Stomach (tissue), 9 donors: ENCODE measurements around the gene S1PR2. TPM values are rescaled to one million over a fixed set of nuclear protein-coding genes. Genes with fewer than 3 reads are reported as not detected.
A peak's percentile ranks its signal among the peaks of the same experiment; 100 is the strongest.

Source experiments
- DNase-seq, 2 donors: peaks; one replicate each; pipeline versions ENCODE4 v3.0.0 to v3.0.0-alpha.2; 2013 to 2019
- H3K27ac ChIP-seq, 5 donors: fragments of 200-600 bp in 4 of 5; sonication (generic) in 4 of 5; one replicate each; pipeline ENCODE4 v1.5.1; 2013 to 2019; ENCODE audit warnings: mild to moderate bottlenecking in 1 of 5, moderate library complexity in 1 of 5
- H3K27me3 ChIP-seq, 3 donors: fragments of 200-600 bp; sonication (generic); one replicate each; pipeline ENCODE4 v1.5.1; 2017 to 2019; ENCODE audit warnings: mixed run types in 1 of 3
- H3K36me3 ChIP-seq, 4 donors: fragments of 200-600 bp; sonication (generic); 1 replicate in 3 of 4; 2 replicates in 1 of 4; pipeline ENCODE4 v1.5.1; 2016 to 2019
- H3K4me1 ChIP-seq, 4 donors: fragments of 200-600 bp; sonication (generic); one replicate each; pipeline ENCODE4 v1.5.1; 2016 to 2019
- H3K4me3 ChIP-seq, 4 donors: fragments of 200-600 bp; sonication (generic) in 3 of 4; one replicate each; pipeline ENCODE4 v1.5.1; 2016 to 2019; ENCODE audit warnings: mild to moderate bottlenecking in 1 of 4
- H3K9me3 ChIP-seq, 4 donors: fragments of 200-600 bp; sonication (generic); one replicate each; pipeline ENCODE4 v1.5.1; 2016 to 2019
- EP300 ChIP-seq: sonication (generic); formaldehyde crosslinking; IDR thresholded peaks from one replicate; pipeline ENCODE4 v1.6.1; 2017; ENCODE audit warnings: antibody characterized with exemption
- POLR2A ChIP-seq, 4 donors: fragments of 450-650 bp; IDR thresholded peaks; one replicate each; pipeline ENCODE4 v1.6.1; 2016; ENCODE audit warnings: antibody characterized with exemption in 4 of 4, control low read depth in 2 of 4, mild to moderate bottlenecking in 1 of 4, moderate library complexity in 1 of 4
- POLR2AphosphoS5 ChIP-seq, 3 donors: sonication (generic); formaldehyde crosslinking; IDR thresholded peaks; one replicate each; pipeline ENCODE4 v1.6.1; 2016; ENCODE audit warnings: antibody characterized with exemption in 3 of 3
- whole genome bisulfite sequencing, 5 donors: extraction: QIAGEN DNeasy Blood & Tissue Kit in 3 of 5; methylation state at CpG; one replicate each; pipeline versions ENCODE4 v1.1.5 to v1.1.7; 2013 to 2018; 5-methylcytosine and 5-hydroxymethylcytosine counted together
- intact Hi-C: fragments of 100-400 bp; cut with DNase I; formaldehyde crosslinking; loops from one replicate; pipeline ENCODE4 v1.15.1; 2023; ENCODE audit warnings: low total_unique reads
- polyA plus RNA-seq, 3 donors: library from polyadenylated mRNA; stranded (reverse); fragments of 200-250 nt; gene quantifications; one replicate each; pipeline ENCODE4 v1.2.3, GENCODE V29; 2013
- total RNA-seq, 5 donors: library from RNA; depleted of rRNA; stranded (reverse); fragments of >200 nt; gene quantifications; one replicate each; pipeline versions ENCODE4 v1.1.0 to v1.2.3, GENCODE V29; 2014 to 2016
- TF ChIP-seq, protein P1 (sequence below), 7 experiments: fragments of 450-650 bp in 4 of 7; fragments of 200-600 bp in 3 of 7; sonication (generic) in 3 of 7; IDR thresholded peaks; one replicate each; pipeline ENCODE4 v1.5.1; 2016 to 2019; ENCODE audit warnings: antibody characterized with exemption in 7 of 7, control low read depth in 2 of 7, mild to moderate bottlenecking in 1 of 7
- donor health status: healthy with polysubstance abuse.
- donor health status: Bipolar disorder and iron deficiency.
- donor health status: healthy.

Gene S1PR2
- total and polyA plus RNA-seq, 8 donors = 0.29 to 11.7 (median 2.7) TPM; not detected in 1

DNA sequence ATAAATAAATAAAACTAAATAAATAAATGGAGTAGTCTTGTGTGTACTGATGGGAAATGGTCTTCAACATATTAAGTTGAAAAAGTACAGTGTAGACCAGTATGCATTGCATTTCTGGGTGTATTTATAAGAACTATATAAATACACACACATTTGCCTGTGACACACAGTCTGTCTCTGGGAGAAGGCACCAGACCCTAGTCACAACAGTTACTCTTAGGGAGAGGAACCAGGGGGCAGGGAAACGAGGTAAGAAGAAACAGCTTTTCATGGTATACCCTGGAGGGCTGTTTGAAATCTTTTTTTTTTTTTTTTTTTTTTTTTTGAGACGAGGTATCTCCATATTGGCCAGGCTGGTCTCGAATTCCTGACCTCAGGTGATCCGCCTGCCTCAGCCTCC is 2.8 kb upstream of the S1PR2 start:
- Histone ChIP-seq H3K27ac (no peak overlapping the region), H3K4me3 (no peak overlapping the region), H3K27me3 (peaks cover 0 to 7% (median 0%) of the 10 kb centered on the region in 3 donors), H3K4me1 (peaks cover 14 to 54% (median 37%) of the 10 kb centered on the region in 4 donors), H3K9me3 (no peaks in the 10 kb centered on the region), H3K36me3 (no peaks in the 10 kb centered on the region)
- intact Hi-C loops = no loop called here
- 78 to 87% (median 79%) methylated on average over 3 to 4 of the region's 4 CpGs for WGBS, 5 donors
- DNase-seq = no peak
- no peak for TF ChIP-seq POLR2AphosphoS5 (IDR thresholded peaks at IDR 0.05)
- TF ChIP-seq, protein P1, sequence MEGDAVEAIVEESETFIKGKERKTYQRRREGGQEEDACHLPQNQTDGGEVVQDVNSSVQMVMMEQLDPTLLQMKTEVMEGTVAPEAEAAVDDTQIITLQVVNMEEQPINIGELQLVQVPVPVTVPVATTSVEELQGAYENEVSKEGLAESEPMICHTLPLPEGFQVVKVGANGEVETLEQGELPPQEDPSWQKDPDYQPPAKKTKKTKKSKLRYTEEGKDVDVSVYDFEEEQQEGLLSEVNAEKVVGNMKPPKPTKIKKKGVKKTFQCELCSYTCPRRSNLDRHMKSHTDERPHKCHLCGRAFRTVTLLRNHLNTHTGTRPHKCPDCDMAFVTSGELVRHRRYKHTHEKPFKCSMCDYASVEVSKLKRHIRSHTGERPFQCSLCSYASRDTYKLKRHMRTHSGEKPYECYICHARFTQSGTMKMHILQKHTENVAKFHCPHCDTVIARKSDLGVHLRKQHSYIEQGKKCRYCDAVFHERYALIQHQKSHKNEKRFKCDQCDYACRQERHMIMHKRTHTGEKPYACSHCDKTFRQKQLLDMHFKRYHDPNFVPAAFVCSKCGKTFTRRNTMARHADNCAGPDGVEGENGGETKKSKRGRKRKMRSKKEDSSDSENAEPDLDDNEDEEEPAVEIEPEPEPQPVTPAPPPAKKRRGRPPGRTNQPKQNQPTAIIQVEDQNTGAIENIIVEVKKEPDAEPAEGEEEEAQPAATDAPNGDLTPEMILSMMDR (IDR thresholded peaks at IDR 0.05) = no peak
- no peak for TF ChIP-seq EP300
- no peak for TF ChIP-seq POLR2A (IDR thresholded peaks at IDR 0.05)

DNA sequence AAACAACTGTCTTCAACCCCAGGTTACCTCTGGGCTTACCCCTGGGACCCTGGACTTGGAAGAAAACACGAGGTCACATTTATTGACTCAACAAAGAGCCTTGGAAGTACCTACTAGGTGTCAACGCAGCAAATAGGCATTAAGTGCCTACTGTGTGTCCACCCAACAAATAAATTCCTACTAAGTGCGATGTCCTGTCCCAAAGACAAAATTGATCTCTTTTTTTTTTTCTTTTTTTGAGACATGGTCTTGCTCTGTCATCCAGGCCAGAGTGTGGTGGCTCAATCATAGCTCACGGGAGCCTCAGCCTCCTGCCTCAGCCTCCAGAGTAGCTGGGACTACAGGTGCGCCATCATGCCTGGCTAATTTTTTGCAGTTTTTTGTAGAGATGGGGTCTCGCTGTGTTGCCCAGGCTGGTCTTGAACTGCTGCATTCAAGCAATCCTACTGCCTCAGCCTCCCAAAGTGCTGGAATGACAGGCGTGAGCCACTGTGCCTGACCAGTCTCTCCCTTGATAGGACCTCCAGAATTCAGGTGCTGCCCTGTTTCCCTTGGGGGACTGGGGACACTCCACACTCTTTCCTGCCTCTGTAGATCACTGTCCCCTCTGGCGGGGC is 589 bp upstream of the S1PR2 start:
- H3K4me1 ChIP-seq = peaks cover 10 to 55% (median 41%) of the 10 kb centered on the region in 4 donors
- no peaks in the 10 kb centered on the region for H3K9me3 ChIP-seq
- H3K4me3 ChIP-seq = peak overlapping the region; percentile 77 to 99 (median 97)
- H3K27ac ChIP-seq = peak overlapping the region; percentile 78 to 94 (median 90)
- H3K36me3 ChIP-seq = no peaks in the 10 kb centered on the region
- 68 to 75% (median 73%) methylated on average over 8 of the region's 8 CpGs for WGBS, 5 donors
- intact Hi-C loops = no loop called here
- no peak for DNase-seq
- no peak for TF ChIP-seq POLR2A (IDR thresholded peaks at IDR 0.05)
- TF ChIP-seq, protein P1 (IDR thresholded peaks at IDR 0.05) = no peak
- no peak for TF ChIP-seq POLR2AphosphoS5 (IDR thresholded peaks at IDR 0.05)
- no peak for TF ChIP-seq EP300
- peaks cover 0 to 7% (median 0%) of the 10 kb centered on the region in 3 donors for H3K27me3 ChIP-seq

DNA sequence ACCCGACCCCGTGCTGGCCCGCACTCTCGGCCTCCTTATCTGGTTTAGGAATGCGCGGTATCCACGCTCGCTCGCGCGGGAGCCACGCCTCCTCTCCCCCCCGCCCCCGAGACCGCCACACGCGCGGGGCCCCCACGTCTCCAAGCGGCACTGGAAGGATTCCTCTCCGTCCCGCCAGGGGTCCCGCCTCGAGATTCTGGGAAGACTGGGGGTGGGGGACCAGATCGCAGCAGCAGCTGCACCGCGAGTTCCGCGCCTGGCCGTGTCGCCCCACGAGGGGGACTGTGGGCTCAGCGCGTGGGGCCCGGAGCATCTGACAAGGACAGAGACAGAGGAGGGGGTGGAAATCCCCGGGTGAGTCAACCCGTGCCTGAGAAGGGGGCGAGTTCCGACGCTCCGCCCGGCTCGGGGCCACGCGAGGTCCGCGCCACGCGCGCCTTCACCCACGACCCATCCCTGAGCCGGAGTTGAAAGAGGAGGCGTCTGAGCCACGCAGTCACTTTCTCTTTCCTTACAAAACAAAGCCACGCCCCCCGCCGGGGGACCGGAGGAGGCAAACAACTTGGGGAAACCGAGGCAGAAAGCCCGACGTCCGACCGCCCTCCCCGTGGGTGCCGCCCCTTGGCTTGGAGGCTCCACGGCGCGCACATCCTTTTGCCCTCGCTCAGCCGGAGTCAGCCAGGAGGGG is 814 bp downstream of the S1PR2 start:
- peaks cover 10 to 47% (median 43%) of the 10 kb centered on the region in 4 donors for H3K4me1 ChIP-seq
- intact Hi-C loops = no loop called here

DNA sequence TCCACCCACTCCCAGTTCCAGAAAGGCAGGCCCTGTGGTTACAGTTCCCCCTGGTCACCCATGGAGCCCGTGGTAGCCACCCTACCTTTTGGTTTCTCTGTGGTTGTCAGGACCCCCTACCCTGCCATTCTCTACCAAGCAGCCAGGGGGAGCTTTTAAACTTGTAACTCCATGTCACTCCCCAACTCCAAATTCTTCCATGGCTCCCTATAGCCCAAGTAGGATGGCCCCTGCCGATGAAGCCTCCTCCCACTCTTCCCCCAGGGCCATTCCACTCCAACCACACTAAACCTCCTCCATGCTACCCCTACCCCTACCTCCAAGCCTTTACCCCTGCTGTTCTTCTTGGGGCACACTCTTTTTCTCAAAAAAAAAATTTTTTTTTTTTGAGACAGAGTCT is 2.2 kb downstream of the S1PR2 start:
- peak in 1 of 2 donors; percentile 67 for DNase-seq
- peak overlapping the region in 4 of 5 donors; percentile 89 to 94 (median 92) for H3K27ac ChIP-seq
- H3K4me1 ChIP-seq = peaks cover 10 to 47% (median 43%) of the 10 kb centered on the region in 4 donors

More for the DNA sequence above, 814 bp downstream of the S1PR2 start:
- Histone ChIP-seq H3K4me3 (peak overlapping the region; percentile 77 to 99 (median 97)), H3K27ac (peak overlapping the region; percentile 78 to 94 (median 90)), H3K9me3 (no peaks in the 10 kb centered on the region), H3K27me3 (peaks cover 0 to 7% (median 0%) of the 10 kb centered on the region in 3 donors), H3K36me3 (no peaks in the 10 kb centered on the region)
- DNase-seq = peak; percentile 40 to 84
- TF ChIP-seq POLR2AphosphoS5 (IDR thresholded peaks at IDR 0.05) = no peak
- TF ChIP-seq, protein P1 (IDR thresholded peaks at IDR 0.05) = no peak
- TF ChIP-seq POLR2A (IDR thresholded peaks at IDR 0.05) = no peak
- no peak for TF ChIP-seq EP300
- 0 to 1% (median 0%) methylated on average over 56 to 70 of the region's 70 CpGs for WGBS, 5 donors

More for the DNA sequence above, 2.2 kb downstream of the S1PR2 start:
- no peaks in the 10 kb centered on the region for H3K9me3 ChIP-seq
- H3K27me3 ChIP-seq = peaks cover 0 to 7% (median 0%) of the 10 kb centered on the region in 3 donors
- TF ChIP-seq EP300 (no peak), POLR2A (IDR thresholded peaks at IDR 0.05) (no peak), POLR2AphosphoS5 (IDR thresholded peaks at IDR 0.05) (no peak)
- TF ChIP-seq, protein P1 (IDR thresholded peaks at IDR 0.05) = peak in 5 of 7 experiments; percentile 10 to 62 (median 49)
- peaks cover 7 to 9% (median 8%) of the 10 kb centered on the region in 4 donors for H3K36me3 ChIP-seq
- intact Hi-C loops = no loop called here
- WGBS, 5 donors = 49 to 67% (median 57%) methylated on average over 2 of the region's 2 CpGs
- peak overlapping the region in 1 of 4 donors; percentile 96 for H3K4me3 ChIP-seq
